GM21619 (cell line): Measurements from ENCODE around the gene BZW1.
"Not testable (repeated sequence)": the region's sequence is repeated elsewhere in the genome, so short reads cannot be mapped to it uniquely, and the experiment has no call there.

Source experiments
- ATAC-seq: cut with Tn5 transposase; IDR thresholded peaks from one replicate; pipeline ENCODE4 v1.9.1; 2021; ENCODE audit not compliant: unreplicated experiment

BZW1 gene

DNA sequence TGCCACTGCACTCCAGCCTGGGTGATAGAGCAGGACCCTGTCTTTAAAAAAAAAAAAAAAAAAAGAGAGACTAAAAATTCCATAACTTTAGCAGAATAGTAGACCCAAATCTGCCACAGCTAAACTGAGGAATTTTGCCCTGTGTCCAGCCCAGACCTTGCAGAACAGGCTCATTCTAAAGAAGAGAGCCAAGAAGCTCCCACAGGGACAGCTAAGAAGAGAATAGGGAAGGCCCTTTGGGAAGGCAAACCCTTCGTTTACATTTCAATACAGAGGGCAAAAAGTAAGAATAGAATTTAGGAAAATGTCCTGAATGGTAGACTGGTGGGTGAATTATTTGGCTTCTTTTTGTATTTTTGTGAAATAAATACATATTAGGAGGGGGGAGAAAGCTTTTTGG lies 21.5 kb upstream of the BZW1 start:
- no peak for ATAC-seq

DNA sequence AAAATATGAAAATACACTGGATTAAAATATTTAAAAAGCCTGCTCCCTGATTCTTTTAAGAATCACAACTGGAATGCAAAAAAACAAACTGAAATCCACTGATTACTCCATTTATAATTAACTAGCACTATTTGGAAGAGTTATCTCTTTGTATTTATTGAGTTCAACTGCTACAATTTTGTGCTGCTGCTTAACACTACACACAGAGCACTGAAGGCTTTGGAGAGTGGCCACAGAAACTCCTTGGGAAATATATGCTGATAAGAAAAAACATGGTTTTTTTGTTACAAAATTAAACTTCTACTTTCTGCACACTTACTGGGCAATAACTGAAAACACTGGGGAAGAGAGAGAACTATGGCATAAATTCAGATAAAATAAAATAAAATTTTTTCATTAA lies 19.8 kb upstream of the BZW1 start:
- no peak for ATAC-seq

DNA sequence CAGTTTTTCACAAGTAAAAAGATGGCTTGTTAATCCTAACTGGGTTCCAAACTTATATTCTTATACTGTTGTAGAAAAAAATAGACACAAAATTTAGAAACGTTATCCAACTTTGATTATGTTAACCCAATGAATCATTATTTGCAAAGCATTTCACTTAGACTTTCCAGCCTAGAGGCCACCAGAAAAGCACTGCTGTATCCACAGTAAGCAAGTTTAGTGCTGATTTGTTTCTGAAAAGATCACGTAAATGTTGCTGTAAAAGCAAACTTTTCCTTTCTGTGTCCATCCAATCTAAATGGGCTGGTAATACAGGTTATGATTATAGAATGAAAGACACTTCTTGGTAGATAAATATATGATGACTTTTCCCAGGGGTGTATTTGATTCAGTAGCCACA lies 17.6 kb upstream of the BZW1 start:
- ATAC-seq, result no peak

DNA sequence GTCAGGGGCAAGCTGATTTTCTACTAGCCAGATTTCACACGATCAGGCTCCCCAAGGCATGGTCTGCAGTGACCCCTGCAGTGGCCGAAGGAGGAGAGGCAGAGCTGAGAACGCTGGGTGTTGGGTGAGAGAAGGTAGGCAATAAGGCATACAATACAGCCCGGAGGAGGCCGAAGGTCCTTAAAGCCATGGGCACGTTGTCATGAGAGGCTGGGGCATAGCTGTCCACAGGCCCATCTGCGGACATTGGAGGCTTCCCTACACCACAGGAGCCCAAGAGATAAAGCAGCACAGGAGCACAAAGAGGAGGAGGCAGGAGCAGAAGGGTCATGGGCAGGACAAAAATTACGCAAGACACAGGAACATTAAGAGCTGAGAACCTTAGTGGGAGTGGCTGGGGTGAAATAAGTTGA lies 16.7 kb upstream of the BZW1 start:
- no peak for ATAC-seq

DNA sequence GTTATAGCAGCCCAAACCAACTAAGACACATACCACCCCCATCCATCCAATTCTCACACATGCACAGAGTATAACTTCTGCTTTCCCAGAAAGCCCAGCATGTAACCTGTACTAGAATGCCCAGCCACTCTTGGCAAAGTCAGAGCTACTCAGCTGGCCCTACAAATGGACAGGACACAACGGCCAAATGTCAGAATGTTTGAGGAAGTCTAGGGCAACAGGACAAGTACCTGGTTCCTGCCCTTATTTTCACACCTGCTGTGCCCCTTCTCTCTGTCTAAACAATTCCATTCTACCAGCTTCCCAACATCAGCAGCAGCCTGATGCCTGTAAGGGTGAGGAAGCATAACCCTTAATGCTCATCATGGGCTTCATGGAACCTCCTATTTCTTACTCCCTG lies 15.1 kb upstream of the BZW1 start:
- no peak for ATAC-seq

DNA sequence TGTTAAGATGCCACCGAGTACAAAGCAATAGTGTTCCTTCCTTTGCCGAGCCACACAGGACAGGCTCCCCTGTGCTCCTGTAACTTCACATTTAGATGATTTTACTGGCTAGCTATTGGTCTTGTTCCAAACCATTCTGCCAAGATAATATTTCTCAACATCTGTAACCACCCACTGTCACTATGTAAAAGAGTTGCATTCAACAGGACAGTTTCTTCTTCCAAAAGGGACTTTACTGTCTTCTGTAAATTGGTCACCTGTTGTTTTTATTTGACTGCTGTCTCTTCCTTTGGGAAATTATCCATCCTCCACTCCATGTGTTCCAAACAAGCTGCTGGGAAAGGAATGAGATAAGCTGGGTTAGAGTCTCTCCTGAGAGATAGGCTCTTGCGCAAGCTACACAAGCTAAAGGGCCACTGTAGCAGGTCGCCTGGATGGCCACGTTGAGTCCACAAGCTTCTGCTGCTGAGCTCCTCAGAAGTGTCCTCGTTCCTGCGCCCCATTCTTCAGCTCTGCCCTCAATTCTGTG lies 14.4 kb upstream of the BZW1 start:
- ATAC-seq, result no peak

DNA sequence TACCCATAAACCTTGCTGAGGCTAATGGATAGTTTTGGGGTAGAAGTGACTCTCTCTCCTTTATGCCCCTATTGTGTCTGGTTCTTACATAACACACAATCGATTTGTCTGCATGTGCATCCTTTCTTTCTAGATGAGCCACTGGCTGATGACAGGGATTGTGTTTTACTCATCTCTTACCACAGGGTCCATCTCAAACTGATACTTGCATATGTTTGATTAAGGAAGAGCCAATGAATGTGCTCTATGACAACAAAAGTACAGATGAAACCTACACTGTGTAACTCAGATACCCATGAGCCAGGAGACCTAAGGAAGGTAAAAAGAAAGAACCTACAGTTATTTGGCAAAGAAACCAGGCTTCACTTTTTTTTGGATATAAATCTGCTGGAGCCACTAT lies 13.2 kb upstream of the BZW1 start:
- ATAC-seq, result no peak

DNA sequence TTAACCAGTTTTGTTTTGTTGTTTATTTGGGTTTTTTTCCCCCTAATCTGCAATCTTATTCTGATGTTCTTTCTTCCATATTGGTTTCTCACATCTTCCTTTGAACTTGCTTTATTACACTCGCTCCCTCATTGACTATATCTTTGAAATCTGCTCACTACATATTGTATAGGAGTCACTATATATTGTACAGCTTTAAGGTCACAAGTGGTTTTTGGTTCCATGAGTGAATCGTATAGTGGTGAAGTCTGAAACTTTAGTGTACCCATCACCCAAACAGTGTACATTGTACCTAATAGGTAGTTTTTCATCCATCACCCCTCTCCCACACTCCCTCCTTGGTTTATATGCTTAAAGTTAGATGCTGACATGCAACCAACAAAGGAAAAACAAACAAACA lies 11.3 kb upstream of the BZW1 start:
- ATAC-seq, result no peak

DNA sequence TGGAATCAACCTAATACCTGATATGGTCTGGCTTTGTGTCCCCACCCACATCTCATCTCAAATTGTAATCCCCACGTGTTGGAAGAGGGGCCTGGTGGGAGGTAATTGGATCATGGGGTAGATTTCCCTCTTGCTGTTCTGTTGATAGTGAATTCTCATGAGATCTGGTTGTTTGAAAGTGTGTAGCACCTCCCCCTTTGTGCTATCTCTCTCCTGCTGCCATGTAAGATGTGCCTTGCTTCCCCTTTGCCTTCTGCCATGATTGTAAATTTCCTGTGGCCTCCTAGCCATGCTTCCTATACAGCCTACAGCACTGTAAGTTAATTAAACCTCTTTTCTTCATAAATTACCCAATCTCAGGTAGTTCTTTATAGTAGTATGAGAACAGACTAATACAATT lies 10.3 kb upstream of the BZW1 start:
- not testable (repeated sequence) for ATAC-seq

DNA sequence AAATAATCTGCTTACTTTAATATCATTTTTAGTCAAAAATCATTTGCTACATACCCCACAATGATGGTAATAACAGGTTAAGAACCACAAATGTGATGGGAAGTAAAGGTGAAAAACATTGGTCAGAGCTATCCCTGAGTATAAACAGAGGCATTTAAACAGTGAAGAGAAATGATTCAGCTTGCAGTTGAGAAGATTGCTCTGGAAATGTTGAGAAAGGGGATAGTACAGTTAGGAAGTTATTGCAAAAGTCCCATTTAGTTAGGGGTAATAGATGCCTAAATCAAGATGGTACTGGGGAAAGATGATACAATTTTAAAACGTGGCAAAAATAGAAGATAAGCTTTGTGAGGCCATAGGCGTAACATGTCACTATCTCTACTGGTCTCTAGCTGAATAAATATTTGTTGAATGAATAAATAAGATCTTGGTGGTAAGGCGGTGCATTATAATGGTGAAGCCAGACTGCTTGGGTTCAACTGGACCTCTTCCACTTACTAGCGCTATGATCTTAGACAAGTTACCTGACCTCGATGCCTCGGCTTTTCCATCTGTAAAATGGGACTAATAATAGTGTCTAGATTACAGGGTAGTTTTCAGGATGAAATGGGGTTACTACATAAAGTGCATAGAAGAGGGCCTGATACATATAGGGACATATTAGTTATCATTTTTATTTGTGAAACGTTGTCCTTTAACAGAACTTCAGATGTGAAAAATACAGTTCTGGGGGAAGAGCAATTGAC lies 2.0 kb upstream of the BZW1 start:
- no peak for ATAC-seq

DNA sequence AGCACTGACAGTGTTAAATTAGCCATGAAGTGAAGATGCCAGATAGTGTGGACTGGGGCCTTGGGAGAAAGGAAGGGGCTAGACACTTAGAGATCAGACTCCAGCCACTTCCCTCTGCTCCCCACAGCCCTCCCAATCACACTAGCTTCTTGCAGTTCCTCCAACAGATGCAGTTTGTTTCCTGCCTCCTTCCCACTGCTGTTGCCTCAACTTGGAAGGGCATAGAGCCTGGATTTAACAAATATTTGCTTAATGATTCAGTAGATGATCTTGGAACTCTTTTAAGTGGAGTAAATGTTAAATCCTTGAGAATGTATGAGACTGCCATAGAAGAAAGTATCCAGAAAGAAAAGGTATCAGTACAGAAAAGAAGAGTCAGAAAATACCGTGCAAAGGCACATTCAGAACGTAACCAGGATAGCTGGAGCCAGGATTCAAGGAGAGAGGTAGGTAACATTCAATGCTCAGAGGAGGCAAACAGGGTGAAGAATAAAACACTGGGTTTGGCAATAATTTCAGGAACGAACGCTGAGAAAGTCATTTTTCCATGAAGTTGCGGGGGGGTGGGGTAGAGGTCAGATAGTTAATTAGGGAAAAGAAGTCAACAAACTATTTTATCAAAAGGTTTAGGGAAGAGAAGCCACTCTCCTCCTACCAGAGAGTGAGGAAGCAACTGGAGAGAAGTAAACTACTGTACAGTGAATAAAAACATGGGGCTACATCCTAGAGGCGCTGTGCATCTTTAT lies 1.3 kb upstream of the BZW1 start:
- no peak for ATAC-seq

DNA sequence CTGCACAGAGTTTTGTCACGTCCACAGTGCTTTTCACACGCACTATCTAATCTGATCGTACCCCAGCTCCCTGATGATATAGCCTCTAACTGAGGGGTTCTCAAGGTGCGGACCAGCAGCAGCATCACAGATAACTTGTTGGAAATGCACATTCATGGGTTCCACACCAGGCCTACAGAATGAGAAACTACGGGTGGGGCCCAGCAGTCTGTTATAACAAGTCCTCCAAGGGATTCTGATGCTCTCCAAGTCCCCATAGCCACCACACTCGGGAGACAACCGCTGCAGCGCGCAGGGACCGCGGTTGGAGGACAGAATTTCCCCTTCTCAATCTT lies 745 bp upstream of the BZW1 start:
- no peak for ATAC-seq

DNA sequence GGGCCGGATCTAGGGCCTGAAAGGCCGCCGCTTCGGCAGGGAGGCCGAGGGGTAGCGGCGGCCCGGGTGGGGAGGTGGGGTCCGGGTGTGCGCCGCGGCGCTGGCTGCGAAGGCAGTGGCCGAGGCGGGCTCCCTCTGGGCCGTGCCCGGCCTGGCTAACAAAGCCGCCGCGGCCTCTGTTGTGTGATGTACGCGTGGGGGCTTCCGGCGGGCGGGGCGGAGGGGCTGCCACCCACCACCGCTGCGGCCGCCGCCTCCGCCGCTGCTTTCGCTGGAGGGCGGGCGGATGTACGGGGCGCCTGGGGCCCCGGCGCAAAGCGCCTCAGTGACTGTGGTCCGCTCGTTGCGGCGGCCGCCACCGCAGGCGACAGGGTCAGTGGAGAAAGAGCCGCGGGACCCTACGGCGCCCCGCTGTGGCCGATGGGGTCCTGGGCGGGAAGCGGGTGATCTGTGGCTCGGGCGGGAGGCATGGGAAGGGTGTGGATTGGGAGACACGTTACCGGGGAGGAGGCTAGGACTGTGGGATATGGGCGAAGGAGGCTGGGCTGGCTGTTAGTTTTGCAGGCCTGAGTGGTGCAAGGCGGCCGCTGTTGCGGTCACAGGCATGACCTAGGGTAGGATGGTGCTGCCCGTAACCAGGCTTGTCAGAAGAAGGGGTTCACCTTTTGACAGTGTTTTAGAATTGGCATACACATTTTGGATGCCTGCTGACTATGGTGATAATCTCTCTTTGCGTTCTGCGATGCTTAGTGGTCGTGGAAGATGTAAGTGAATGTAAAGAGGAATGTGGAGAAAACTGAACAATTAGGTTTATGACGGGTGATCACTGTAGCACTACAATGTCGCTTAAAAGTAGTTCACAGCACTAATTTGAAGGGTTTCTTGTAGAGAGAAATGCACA lies 662 bp downstream of the BZW1 start:
- peak; percentile 38 for ATAC-seq

DNA sequence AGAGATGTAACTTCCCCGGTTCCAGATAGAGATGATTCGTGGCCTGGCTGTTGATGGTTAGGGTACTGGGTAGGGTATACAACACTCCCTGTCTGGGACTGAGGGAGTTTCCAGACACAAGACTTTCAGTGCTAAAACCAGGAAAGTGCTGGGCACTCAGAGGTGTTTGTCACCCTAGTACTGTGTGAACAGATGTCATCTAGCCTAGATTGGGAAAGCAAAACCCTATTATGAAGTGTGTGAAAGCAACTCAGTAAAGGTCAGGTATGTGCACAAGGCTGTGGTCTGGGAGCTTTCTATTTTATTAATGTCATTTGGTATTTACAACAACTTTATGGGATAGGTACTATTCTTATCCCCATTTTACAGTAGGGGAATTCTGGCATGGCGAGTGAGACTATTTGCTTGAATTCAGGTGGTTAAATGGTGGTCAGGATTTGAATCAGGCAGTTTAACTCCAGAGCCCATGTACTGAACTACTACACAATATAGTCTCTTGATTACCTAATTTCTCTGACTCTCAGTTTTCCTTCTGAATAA lies 2.6 kb downstream of the BZW1 start:
- ATAC-seq, result peak; percentile 17

DNA sequence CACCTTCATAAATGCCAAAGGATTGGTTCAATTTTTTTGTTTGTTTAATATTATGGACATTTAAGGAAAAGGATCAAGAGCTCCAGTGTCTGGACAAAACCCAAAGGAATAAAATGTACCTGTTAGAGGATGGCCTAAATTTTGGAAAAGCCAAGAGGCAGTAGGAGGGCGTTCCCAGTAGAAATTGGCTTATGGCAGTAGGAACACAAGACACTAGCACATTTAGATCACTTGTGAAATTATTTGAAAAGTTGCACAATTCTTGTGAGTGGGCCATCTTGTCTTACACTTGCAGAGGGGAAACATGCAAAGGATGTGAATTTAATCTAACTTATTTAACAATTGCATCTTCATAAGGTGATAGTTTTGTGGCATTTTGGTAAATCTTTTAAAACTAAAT lies 3.2 kb downstream of the BZW1 start:
- ATAC-seq, result no peak

DNA sequence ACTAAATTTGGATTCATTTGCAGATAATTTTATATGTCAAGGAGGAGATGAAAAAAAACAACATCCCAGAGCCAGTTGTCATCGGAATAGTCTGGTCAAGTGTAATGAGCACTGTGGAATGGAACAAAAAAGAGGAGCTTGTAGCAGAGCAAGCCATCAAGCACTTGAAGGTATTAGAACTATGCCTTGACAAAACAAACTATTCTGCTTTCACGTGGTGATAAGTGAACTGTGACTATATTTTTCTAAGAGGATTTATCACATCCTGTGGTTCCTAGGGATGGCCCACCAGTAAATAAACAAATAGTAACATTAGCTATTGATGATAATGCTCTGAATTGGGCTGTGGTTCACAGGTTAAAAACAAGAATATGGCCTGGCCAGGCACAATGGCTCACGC lies 7.0 kb downstream of the BZW1 start:
- not testable (repeated sequence) for ATAC-seq

DNA sequence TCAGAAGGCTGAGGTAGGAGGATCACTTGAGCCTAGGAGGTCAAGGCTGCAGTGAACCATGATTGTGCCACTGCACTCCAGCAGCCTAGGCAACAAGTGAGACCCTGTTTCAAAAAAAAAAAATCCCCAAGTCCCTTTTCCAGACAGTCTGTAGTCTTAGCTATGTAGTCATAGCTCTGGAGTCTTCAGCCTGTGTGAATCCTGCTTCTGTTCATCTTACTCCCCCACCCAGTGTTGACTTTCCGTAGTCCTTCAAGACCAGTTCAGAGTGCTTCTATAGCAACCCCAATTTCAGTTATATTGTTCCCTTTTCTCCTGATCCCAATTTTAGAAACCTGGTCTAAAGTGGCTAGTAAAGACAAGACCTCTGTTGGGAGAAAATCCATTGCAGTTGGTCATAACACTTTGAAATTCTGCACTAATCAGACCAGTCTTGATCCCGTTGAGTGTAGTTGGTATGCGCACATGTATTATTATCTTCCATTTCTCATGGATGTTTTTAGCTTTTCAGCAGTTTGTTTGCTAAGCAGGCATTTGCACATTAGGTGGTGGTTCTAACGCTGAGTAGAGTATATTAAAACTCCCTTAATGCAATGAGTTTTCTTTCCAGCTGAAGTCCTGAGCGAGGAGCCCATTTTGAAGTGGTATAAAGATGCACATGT lies 9.0 kb downstream of the BZW1 start:
- ATAC-seq, result no peak

DNA sequence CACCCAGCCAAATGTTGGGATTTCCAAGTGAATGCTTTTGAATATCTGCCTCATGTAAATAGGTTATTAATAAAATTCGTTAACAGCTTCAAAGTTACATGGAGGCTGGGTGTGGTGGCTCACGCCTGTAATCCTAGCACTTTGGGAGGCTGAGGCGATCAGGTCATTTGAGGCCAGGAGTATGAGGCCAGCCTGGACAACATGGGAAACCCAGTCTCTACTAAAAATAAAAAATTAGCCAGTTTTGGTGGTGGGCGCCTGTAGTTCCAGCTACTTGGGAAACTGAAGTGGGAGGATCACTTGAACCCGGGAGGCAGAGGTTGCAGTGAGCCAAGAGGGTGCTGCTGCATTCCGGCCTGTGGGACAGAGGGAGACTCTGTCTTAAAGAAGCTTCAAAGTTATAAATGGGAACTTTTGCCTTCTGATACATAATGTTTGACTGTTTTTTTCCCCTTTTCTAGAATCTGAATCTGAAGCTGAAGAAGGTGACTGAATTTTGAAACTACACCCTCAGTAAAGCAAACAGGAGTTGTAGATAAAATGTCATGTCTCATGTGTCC lies 10.1 kb downstream of the BZW1 start:
- ATAC-seq, result no peak

DNA sequence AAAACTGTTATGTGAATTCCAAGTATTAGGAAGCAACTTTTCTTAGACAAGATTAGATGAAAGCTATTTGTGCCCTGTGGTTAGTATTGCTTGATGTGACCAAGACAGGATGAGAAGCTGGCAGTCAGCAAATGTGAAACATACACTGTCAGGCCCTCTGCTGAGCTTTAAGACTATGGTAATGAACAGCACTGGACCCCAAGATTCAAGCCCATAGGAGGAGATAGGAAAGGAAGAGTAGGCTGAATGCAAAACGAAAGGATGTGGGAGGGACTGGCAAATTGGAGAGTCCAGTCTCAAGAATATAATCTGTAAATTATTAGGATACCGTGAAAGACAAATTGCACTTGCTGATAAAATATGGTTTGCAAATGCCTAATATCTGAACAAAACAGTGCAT lies 16.4 kb downstream of the BZW1 start:
- ATAC-seq, result no peak

DNA sequence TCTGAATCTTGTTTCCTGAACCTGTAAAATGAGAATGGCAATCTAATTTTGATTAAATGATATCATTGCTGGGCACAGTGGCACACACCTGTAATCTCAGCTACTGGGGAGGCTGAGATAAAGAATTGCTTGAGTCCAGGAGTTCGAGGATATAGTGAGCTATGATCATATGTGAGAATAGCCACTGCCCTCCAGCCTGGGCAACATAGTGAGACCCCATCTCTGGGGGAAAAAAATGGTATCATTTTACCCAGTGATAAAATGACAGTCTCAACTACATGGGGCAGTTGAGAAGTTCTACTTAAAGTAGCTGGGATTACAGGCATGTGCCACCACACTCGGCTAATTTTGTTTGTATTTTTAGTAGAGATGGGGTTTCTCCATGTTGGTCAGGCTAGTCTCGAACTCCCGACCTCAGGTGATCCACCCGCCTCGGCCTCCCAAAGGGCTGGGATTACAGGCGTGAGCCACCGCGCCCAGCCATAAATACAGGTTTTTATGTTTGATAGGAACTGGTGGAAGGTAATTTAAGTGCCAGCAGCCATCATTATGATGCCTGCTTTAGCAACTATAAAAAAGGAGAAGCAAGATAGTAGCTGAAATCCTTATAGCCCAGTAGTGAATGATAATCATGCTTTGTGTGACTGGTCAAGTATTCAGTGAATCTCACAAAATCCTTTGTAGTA lies 17.0 kb downstream of the BZW1 start:
- ATAC-seq, result no peak
